SK-N-SH treated with all-trans-retinoic acid at 6 μM for 48 hours (cell line): ENCODE data around the gene P2RY14.

Source experiments
- ARNTL ChIP-seq: fragments of 450-650 bp; formaldehyde crosslinking; IDR thresholded peaks from 2 replicates; pipeline ENCODE4 v1.5.0; 2020; ENCODE audit warnings: low read depth, mild to moderate bottlenecking, moderate library complexity, borderline replicate concordance
- BACH2 ChIP-seq: fragments of 250-450 bp; sonication (Bioruptor Pico); IDR thresholded peaks from 2 replicates; pipeline ENCODE4 v1.9.0; 2021; ENCODE audit warnings: mild to moderate bottlenecking, borderline replicate concordance
- CSDC2 ChIP-seq: fragments of 250-450 bp; sonication (Bioruptor Pico); IDR thresholded peaks from 2 replicates; pipeline ENCODE4 v1.5.0; 2020; ENCODE audit warnings: mild to moderate bottlenecking, moderate library complexity
- GLIS3 ChIP-seq: fragments of 250-450 bp; sonication (Bioruptor Pico); IDR thresholded peaks from 2 replicates; pipeline ENCODE4 v1.5.0; 2020; ENCODE audit warnings: mild to moderate bottlenecking, moderate library complexity
- ISL1 ChIP-seq: fragments of 250-450 bp; sonication (Bioruptor Pico); IDR thresholded peaks from 2 replicates; pipeline ENCODE4 v2.1.2; 2022; ENCODE audit warnings: mild to moderate bottlenecking, moderate library complexity
- OSR1 ChIP-seq: fragments of 250-450 bp; sonication (Bioruptor Pico); IDR thresholded peaks from 2 replicates; pipeline ENCODE4 v1.8.0; 2022; ENCODE audit warnings: moderate library complexity, mild to moderate bottlenecking, inconsistent platforms
- PATZ1 ChIP-seq: fragments of 250-450 bp; sonication (Bioruptor Pico); IDR thresholded peaks from 2 replicates; pipeline ENCODE4 v1.8.0; 2020; ENCODE audit warnings: mild to moderate bottlenecking, moderate library complexity, borderline replicate concordance
- POU6F1 ChIP-seq: fragments of 250-450 bp; sonication (Bioruptor Pico); IDR thresholded peaks from 2 replicates; pipeline ENCODE4 v1.8.0; 2021; ENCODE audit warnings: low read depth, mild to moderate bottlenecking, moderate library complexity, borderline replicate concordance
- ZFP3 ChIP-seq: fragments of 250-450 bp; sonication (Bioruptor Pico); IDR thresholded peaks from 2 replicates; pipeline ENCODE4 v1.5.0; 2020; ENCODE audit warnings: mild to moderate bottlenecking, moderate library complexity
- ZFP30 ChIP-seq: fragments of 450-650 bp; formaldehyde crosslinking; IDR thresholded peaks from 2 replicates; pipeline ENCODE4 v1.5.0; 2022; ENCODE audit warnings: mild to moderate bottlenecking, moderate library complexity
- ZNF565 ChIP-seq: fragments of 450-650 bp; formaldehyde crosslinking; conservative IDR thresholded peaks from 2 replicates; pipeline ENCODE4 v1.5.0; 2020; ENCODE audit warnings: low read depth, mild to moderate bottlenecking, moderate library complexity
- TF ChIP-seq, protein P1 (sequence below): fragments of 250-450 bp; sonication (Bioruptor Pico); IDR thresholded peaks from 2 replicates; pipeline ENCODE4 v1.5.1; 2020; ENCODE audit warnings: low read depth, mild to moderate bottlenecking, moderate library complexity

GRCh38 chr3:151264605-151265004 lies 13.7 kb downstream of the P2RY14 start:
- TF ChIP-seq BACH2 (no peak), ZFP3 (CRISPR knock-in tag) (no peak), PATZ1 (no peak), POU6F1 (no peak), ISL1 (CRISPR knock-in tag) (no peak), ZFP30 (CRISPR knock-in tag) (no peak), ARNTL (no peak), GLIS3 (CRISPR knock-in tag) (no peak), OSR1 (CRISPR knock-in tag) (no peak), CSDC2 (CRISPR knock-in tag) (no peak), ZNF565 (no peak)
- TF ChIP-seq, protein P1, sequence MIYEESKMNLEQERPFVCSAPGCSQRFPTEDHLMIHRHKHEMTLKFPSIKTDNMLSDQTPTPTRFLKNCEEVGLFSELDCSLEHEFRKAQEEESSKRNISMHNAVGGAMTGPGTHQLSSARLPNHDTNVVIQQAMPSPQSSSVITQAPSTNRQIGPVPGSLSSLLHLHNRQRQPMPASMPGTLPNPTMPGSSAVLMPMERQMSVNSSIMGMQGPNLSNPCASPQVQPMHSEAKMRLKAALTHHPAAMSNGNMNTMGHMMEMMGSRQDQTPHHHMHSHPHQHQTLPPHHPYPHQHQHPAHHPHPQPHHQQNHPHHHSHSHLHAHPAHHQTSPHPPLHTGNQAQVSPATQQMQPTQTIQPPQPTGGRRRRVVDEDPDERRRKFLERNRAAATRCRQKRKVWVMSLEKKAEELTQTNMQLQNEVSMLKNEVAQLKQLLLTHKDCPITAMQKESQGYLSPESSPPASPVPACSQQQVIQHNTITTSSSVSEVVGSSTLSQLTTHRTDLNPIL (CRISPR knock-in tag), result no peak
